T-helper 1 cell (primary cell): ENCODE data around the gene PDZD7.

ENCODE experiments used
- DNase-seq, 5 donors: peaks; one replicate each; pipeline ENCODE4 v3.0.0-alpha.2; 2012 to 2020

Gene PDZD7

DNA sequence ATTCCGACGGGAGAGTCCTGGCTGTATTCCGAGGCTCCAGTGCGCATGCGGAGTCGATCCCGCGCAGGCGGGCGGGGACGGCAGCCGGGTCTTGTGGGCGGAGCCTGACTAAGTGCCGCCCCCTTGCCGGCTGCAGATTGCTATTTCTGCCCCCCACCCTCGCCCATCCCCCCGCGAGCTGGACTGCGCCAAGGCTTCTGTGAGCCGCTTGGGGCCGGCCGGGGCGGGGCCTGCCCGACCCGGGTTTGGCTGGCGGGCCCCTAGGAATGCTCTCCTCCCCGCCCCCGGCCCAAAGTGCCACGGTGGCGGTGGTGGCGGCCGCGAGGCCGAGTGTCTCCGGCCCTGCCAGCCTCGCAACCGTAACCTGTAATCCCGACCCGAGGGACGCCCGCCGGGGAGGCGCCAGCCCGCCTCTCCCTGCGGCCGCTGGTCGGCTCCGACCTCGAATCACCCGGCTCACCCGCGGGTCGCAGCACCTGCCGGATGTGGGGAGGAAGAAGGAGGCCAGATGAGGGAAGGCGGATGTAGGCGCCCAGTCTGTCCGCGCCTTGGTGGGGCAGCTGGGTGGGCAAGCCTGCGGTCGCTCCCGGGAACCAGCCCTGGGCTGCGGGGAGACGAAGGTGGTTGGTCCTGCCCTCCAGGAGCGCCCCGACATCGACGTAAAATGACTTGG, 30.2 kb upstream of the PDZD7 start:
- peak; percentile 78 to 90 (median 86) for DNase-seq

DNA sequence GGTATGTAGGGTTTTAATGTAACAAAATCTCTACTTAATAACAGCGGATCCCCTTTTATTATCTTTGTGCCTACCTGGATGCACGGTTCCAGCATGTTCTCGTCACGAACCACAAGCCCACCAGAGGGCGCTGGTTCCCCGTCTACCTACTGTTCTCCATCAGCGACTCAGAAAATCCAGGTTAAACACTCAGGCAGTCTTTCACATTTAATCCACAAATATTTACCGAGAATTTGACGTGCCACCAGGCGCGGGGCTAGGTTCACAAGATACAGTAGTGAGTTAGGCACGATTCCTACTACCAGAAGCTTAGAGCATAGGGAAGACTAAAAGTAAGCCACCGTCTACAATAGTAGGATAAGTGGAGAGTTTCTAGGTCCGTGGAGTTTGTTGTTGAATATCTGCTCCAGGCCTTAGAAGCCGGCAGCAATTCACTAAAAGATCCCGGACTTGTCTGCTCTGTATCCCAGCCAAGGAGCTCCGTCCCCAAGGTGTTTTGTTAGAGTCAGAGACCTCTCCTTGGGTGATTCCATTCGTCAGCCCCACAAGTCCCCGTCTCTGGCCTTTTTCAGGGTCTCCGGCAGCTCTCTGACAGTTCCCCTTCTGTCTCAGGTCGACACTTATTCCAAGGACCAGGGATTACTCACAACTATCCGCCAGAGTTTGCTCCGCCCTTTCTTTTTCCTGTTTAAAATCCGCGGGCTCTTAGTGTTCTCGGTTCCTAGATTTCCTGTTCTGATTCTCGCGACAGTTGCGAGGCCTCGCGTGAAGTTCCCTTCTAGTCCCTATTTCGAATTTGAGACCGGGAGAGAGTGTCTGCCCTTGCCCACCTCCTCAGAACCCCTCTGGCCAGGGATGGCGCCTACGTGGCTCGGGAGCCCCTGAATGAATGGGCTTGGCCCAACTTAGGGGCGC, 29.4 kb upstream of the PDZD7 start:
- peak; percentile 69 to 91 (median 80) for DNase-seq

DNA sequence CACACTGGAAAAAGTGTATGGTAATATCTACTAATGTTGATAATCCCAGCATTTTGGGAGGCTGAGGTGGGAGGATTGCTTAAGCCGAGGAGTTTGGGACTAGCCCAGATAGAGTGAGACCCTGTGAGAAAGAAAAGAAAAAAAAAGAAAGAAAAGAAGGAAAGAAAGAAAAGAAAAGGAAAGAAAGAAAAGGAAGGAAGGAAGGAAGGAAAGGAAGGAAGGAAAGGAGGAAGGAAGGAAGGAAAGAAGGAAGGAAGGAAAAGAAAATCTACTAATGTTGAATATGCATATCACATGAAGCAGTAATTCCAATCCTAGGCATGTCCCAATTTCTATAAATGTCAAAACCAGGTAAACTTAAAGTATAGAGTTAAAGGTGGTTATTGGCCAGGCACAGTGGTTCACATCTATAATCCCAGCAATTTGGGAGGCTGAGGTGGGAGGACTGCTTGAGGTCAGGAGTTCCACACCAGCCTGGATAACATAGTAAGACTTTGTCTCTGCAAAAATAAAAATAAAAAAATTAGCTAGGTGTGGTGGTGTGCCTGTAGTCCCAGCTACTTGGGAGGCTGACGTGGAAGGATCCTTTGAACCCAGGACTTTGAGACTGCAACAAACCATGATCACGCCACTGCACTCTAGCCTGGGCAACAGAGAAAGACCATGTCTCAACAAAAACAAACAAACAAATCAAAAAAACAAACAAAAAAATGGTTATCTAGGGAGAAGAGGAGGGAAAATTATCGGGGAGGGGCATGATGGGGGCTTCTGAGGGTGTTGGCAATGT, 25.6 kb upstream of the PDZD7 start:
- DNase-seq = no peak

DNA sequence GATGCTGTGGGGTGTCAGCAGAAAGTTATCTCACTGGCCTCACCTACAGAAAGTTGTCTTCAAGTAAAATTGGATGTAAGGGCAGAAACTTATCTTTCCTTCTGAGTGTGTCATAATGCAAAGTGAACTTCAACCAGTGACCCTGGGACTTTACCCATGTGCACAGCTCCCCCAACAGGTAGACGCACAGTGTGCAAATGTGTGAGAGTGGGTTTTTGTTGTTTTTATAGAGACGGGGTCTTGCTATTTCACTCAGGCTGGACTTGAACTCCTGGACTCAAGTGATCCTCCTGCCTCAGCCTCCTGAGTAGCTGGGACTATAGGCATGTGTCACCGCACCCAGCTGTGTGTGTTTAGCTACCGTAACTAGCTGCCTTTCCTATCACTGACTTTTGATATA, 24.5 kb upstream of the PDZD7 start:
- DNase-seq = no peak

DNA sequence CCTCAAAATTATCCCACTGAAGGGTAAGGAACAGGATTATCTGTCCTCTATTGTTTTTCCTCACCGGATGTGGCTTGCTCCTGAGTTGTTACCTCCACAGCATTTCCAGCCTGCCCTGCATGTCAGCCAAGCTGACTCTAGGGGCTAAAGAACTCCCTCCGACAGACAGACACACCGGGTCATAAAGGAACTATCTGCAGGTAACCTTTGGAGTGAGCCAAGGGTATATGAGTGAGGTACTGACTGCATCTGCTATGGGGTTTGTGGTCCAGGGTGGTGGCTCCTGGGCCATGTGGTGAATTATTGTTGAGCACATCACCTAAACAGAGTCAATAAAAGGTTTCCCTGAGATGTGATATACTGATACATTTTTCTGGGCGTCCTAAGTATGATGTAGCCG, 23.9 kb upstream of the PDZD7 start:
- no peak for DNase-seq

DNA sequence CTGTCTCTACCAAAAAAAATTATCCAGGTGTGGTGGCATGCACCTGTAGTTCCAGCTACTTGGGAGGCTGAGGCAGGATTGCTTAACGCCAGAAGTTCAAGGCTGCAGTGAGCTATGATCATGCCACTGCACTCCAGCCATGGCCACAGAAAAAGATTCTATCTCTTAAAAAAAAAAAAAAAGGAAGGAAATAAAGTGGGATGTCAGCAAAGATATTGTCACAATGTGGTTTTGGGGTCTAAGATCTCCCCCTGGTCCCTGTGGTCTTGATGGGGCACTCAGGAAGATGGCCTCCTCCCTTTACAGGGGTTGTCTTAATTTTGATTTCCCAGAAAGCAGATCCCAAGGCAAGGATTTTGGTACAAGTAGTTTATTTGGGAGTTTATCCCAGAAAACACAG, 23.4 kb upstream of the PDZD7 start:
- DNase-seq = no peak

DNA sequence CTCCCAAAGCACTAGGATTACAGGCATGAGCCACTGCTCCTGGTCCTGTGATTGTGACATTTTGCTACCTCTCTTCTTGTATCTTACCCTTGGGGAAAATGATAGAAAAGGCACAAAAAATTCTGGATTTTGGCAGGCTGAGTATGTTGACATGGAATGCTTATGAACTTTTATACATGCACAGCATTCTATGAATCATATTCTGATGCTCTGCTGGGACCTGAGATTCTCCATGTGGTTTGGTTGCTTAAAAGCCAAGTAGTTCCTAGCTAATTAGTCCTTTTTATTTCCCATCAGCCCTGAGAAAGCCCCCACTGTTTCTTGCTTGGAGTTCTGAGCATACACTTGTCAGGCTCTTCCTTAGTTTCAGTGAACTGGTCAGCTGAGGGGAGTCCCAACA, 22.6 kb upstream of the PDZD7 start:
- no peak for DNase-seq

DNA sequence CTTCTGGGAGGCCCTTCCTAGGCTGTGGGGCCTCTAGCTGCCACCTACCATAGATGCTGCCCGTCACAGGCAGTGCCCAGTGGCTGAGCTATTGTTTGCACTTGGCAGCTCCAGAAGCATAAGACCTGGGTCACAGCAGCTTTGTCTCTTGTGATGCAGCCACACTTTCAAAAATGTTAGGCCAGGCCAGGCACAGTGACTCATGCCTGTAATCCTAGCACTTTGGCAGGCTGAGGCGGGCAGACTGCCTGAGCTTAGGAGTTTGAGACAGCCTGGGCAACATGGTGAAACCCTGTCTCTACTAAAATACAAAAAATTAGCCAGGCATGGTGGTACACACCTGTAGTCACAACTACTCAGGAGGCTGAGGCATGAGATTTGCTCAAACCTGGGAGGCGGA, 21.4 kb upstream of the PDZD7 start:
- no peak for DNase-seq

DNA sequence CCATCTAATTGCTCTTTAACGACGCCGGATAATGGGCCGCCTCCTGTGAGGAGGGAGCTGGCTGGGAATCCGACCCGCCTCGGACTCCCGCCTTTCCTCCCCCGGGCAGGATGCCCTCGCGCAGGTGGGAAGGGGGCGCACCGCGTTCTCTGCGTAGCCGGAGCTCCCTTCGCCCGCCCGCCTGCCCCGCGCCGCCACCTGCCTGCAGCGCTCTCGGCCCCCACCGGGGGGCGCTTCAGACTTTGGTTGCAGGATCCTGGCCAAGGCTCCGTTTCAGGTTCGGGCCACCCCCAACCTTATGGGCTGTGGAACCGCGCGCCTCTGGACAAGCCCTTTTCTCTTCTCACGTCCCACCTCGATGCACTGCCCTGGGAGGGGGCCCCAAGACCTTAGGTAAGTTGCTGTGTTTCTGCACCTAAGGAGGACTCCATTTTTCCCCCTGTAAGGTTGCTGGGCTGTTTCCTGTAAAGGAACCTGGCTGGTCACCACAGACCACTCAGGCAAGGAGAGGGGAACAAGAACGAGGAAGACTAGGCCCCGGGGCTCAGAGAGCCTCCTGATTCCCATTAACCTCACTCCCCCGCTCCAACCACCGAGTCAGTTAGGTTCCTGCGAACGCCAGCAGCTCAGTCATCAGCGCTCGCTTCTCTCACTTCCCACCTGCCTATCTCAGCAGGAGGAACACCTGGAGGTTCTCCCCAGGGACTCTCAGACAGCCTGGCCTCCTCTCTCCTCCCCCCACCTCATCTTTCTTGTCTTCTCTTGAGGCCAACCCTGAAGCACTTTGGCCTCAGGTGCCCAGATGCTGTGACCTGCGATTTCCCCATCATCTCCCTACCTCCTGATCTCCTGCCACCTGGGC, 19.5 kb upstream of the PDZD7 start:
- DNase-seq = peak; percentile 55 to 72 (median 67)

DNA sequence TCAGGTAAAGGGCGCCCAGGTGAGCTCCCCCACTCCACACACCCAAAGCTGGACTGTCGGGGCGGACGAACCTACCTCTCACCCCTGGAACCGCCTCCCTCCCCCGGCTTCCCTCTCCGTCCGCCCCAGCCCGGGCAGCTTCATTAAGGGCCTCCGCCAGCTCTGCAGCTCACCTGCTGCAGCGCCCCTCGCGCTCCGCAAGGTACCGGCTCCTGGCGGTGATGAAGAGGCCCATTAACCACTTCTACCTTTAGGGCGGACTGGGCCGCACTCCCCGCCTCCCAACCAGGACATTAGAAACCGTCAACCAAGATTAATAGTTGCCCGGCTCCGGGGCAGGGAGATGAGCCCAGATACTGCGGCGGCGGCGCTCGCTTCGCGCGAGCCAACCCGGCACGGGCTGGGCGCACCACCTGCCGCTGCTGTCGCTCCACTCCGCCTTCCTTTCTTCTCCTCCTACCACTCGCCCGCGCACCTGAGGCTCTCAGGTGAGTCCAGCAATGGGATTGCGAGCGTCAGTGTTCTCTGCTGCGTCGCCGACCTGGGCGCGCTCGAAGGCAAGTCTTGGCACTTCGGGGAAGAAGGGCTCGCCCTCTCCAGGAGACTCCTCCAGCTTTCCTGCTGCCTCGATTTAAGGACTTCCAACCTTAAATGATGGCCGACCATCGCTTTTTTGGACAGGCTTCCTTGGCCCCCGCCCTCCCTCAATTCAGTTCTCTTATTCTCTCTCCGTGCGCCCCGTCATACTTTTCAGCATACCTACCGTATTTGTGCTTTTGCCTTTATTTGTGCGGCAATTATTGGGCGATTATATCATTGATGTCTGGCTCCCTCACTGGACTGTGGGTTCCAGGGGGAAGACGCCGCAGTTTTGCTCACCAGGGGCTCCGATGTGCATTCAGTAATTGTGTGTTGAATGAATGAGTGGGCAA, 17.3 kb upstream of the PDZD7 start:
- no peak for DNase-seq

DNA sequence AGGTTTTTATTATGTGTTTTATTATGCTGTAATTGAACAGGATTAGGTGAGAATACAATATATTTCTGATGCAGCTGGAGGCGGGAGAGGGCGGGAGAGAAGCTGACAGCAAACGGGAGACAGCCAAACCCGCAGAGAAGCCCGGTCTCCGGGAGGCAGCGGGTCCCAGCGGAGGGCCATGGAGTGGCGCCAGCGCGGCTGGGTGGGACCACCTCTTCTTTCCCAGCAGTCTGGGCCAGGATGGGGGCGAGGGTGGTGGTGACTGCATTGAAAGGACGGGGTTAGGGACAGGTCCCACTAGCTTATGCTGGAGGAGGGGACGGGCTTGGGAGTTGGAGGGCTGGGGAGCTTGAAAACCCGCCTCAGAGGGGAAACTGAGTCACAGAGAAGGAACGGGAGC, 16.3 kb upstream of the PDZD7 start:
- DNase-seq = no peak

DNA sequence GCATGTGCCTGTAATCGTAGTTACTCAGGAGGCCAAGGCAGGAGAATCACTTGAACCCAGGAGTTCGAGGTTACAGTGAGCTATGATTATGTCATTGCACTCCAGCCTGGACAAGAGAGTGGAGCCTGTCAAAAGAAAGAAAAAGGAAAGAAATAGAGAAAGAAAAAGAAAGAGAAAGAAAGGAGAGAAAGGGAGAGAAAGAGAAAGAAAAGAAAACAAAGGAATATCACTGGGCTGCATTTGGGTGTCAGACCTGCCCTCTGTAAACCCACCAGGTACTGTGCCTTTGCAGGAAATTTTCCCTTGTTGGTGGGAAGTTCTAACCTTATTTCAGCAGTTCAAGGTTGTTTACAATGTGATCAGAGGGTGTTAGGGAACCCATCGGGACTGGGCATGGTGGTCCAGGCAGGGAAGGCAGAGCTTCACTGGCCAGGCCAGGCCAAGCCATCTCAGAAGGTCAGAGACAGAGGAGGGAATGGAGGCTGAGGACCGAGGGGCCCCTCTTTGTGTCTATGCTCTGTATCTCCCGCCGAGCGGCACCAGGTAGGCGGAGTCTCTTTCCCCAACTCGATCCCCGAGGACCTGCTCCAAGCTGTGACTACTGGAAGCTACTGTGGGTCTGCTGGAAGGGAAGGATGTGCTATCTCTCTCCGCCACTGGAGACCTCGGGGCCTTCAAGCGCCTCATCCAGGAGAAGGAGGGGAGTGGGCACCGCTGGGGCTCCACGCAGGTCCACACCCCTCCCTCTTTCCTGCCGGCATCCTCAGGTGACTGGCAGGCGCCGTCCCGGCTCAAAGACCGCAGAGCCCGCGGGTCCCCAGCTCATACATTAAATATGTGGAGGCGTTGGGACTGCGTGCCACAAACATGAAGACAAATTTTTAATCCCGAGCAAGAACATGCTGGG, 15.7 kb upstream of the PDZD7 start:
- DNase-seq = no peak

DNA sequence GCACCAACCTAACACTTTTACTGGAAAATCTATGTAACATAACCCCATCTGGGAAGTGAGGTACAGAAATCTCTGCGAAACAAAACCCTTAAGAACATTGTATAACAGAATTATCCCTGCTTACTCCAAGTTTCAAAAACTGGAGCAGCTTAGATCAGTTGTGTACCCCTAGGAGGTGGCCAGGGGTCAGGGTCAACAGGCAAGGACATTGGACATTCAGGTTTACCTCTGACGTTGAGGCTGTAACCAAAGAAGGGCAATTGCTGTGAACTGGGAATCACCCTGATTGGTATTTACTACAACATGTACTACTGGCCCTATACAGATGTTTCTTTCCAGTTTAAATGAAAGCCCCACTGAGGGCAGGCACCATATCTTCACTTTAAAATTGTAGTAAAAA, 13.2 kb upstream of the PDZD7 start:
- DNase-seq = no peak

DNA sequence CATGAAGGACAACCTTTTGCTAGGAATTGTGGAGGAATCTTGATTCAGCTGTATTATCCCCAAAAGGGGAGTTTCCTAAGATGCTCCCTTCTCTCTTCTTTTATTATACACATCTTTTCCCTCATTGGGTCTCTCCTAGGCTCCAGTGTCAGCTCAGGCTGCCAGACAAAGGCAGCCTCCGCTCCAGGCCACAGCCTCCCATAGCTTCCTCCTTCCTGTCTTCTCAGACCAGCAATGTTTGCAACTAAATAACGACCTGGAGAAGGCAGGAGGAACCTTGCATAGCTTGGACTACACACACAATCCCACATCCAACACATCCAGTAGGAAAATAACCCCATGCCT, 12.4 kb upstream of the PDZD7 start:
- no peak for DNase-seq

DNA sequence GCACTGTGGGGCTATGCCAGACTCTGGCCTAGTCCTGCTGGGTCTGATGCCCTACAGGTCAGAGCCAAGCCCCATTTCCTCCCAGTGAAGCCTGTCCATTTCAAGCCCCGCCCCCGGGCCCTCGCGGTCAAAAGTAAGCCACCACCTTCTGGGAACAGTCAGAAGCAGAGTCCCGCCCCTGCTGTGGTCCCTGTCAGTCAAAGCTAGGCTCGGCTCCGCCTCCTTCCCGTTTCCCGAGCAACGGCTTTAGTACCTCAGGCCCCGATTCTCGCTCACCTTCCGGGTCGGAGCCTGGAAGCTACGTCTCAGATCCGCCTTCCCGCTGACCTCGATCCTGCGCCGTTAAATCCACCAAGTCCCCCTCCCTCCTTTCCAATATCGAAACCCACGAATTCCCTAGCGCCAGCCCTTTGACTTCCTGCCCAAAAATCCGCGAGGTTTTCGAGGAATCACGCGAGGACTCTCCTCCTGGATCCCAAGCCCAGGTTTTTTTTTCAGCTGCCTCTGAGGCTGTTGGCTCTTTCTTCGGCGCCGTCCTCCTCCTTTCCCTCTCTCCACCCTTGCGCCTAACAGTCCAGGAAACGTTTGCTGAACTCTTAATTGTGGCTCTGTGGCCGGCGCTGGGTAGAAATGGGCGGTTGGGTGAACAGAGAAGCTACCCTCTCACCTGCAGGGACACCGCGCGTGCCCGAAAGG, 11.9 kb upstream of the PDZD7 start:
- DNase-seq = peak; percentile 58 to 90 (median 70)

DNA sequence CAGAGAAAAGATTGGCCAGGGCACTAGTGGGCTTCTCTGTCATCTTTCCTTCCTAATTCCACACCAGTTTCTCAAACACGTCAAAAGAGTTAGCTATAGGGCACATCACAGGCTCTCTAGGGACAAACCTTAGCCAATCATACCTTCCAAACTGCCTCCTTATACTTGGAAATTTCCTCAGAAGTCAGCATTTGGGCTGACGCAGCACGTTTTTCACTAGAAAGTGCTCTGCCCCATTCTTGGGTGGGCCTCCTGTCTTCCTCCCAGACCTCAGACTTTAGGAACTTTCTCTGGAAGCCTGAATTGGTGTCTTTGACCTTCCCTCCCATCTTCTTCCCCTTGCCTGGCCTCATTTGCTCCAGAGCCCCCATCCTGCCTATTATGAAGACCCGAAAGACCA, 11.2 kb upstream of the PDZD7 start:
- no peak for DNase-seq

DNA sequence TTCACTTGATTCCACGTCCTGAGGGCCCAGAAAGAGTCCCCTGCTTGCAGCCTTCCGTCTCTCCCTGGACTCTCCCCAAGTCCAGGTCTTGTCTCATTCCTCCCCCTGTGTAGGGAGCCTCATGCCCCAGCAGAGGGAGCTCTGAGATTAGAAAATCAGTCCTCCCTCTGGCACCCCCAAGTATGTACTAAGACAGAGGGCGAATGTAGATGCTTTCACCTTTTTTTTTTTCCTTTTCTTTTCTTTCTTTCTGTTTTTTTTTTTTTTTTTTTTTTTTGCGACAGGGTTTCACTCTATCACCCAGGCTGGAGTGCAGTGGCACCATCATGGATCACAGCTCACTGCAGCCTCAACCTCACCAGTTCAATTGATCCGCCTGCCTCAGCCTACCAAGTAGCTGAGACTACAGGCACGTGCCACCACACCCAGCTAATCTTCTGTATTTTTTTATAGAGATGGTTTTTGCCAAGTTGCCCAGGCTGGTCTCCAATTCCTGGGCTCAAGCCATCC, 10.4 kb upstream of the PDZD7 start:
- DNase-seq = peak in 4 of 5 donors; percentile 48 to 73 (median 64)

DNA sequence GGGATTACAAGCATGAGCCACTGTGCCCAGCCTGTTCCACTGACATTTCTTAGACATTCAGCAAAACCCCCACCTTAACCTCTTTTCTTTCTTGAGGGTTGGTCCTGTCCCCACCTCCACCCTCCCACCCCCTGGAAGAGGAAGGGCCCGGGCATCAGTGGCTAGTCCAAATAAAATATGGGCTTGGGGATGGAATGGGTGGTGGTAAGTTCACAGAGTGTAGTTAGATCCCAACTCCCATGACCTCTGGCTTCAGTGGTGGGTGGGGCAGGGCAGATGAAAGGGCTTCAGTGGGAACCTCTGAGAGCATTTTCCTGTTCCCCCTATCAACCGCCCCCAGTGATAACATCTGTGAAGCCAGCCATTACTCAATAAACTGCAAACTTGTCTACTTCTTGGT, 9.9 kb upstream of the PDZD7 start:
- DNase-seq = no peak

DNA sequence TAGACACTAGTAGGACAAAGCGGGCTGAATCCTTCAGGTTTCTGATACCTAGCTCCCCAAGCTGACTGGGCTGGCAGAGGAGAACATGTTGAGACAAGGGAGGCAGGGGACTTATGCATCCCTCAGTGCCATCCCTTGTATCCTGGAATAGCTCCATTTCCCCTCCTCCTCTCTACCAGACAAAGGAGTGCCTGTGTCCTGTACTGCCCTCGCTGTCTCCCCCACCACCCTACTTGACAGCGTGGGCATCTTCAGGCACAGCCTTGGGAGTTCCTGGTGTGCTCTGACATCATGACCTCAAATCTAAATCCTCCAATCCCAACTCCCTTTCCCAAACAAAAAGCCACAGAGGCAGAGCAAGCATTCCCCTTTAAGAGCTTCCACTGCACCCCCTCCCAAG, 9.1 kb upstream of the PDZD7 start:
- DNase-seq = no peak
